Skeletal muscle satellite cell (primary cell): ENCODE measurements around the gene SFT2D2.
"Not testable (repeated sequence)": the region's sequence is repeated elsewhere in the genome, so short reads cannot be mapped to it uniquely, and the experiment has no call there.

ENCODE experiments used
- H3K27me3 ChIP-seq: 2 replicates; pipeline ENCODE4 v1.7.0; 2013; ENCODE audit warnings: low read length; ENCODE audit not compliant: control insufficient read depth, insufficient read depth
- H3K36me3 ChIP-seq: 2 replicates; pipeline ENCODE4 v1.7.0; 2013; ENCODE audit warnings: mild to moderate bottlenecking, control low read depth, low read length; ENCODE audit not compliant: insufficient read depth
- H3K4me1 ChIP-seq: 2 replicates; pipeline ENCODE4 v1.7.0; 2013; ENCODE audit warnings: low read length; ENCODE audit not compliant: control insufficient read depth, insufficient read depth
- H3K4me2 ChIP-seq: 2 replicates; pipeline ENCODE4 v1.7.0; 2013; ENCODE audit warnings: mild to moderate bottlenecking, low read length
- H3K4me3 ChIP-seq: 2 replicates; pipeline ENCODE4 v1.7.0; 2013; ENCODE audit warnings: low read length
- H3K9ac ChIP-seq: 2 replicates; pipeline ENCODE4 v1.7.0; 2013; ENCODE audit warnings: mild to moderate bottlenecking, low read depth, low read length, moderate library complexity
- H3K9me3 ChIP-seq: replicated peaks from 2 replicates; pipeline ENCODE4 v1.7.0; 2013; ENCODE audit warnings: mild to moderate bottlenecking, control low read depth, low read length

Gene SFT2D2

DNA sequence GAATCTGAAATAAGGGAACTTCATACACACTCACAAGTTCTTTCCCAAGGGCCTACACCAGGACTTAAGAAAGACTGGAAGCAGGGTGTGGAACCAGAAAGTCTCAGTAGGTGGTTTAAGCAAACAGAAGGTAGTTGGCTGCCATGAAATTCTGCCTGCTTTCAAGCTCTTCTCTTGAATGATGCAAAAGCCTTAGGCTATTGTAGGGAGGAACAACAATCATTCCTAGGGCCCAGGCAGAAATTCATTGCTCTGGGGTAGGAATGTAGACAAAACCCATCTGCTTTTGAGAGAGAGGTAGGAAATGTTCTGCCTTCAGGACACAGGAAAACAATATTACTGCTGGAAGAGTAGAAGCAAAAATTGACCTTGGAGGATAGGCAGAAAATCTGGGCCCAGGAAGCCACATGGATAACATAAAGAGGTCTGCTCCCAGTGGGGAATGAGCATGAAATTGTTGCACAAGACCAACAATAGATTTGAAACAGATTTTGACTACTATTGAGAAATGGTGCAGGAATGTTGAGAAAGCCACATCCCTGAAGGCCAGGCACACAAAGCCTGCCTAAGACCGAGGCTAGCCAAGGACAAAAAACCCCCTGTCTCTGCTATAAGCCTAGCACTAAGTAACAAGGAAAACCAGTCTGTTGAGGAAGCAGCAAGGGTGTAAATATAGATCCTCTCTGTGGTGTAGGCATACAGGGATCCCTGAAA is 22.7 kb upstream of the SFT2D2 start:
- Histone ChIP-seq H3K9ac (no peak overlapping the region), H3K9me3 (no peaks in the 10 kb centered on the region), H3K27me3 (no peaks in the 10 kb centered on the region), H3K4me2 (no peak overlapping the region), H3K4me1 (peaks cover 3% of the 10 kb centered on the region), H3K4me3 (no peak overlapping the region), H3K36me3 (peaks cover 26% of the 10 kb centered on the region)

GRCh38 chr1:168206111-168206510 is 19.7 kb upstream of the SFT2D2 start:
- Histone ChIP-seq H3K4me3 (no peak overlapping the region), H3K36me3 (peaks cover 6% of the 10 kb centered on the region), H3K9ac (no peak overlapping the region), H3K9me3 (no peaks in the 10 kb centered on the region), H3K4me1 (peaks cover 3% of the 10 kb centered on the region), H3K27me3 (no peaks in the 10 kb centered on the region), H3K4me2 (no peak overlapping the region)

DNA sequence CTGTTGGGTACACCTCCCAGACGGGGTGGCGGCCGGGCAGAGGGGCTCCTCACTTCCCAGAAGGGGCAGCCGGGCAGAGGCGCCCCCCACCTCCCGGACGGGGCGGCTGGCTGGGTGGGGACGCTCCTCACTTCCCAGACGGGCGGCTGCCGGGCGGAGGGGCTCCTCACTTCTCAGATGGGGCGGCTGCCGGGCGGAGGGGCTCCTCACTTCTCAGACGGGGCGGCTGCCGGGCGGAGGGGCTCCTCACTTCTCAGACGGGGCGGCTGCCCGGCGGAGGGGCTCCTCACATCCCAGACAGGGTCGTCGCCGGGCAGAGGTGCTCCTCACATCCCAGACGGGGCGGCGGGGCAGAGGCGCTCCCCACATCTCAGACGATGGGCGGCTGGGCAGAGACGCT is 18.1 kb upstream of the SFT2D2 start:
- not testable (repeated sequence) for H3K4me1 ChIP-seq, H3K9ac ChIP-seq, H3K36me3 ChIP-seq, H3K4me2 ChIP-seq, H3K9me3 ChIP-seq, H3K27me3 ChIP-seq, H3K4me3 ChIP-seq

DNA sequence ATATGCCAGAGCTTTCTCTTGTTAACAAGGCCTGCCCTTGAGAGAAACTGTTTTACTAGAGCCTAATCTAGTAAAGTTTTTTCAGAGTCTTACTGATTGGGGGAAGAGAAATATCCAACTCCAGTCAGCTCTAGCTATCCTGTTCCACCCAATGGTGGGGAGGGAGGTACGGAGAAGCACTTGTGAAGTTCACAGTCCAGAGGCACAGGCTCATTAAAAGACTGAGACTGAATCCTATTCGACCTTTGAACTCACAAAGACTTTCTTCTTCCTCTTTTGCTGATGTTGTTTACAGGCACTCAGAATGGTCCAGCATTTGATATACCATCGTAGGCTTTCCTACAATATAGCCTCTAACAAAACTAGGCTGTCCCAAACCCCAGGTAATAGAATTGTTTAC is 15.5 kb upstream of the SFT2D2 start:
- Histone ChIP-seq H3K36me3 (no peaks in the 10 kb centered on the region), H3K9me3 (no peaks in the 10 kb centered on the region), H3K9ac (no peak overlapping the region), H3K27me3 (no peaks in the 10 kb centered on the region), H3K4me1 (no peaks in the 10 kb centered on the region), H3K4me3 (no peak overlapping the region), H3K4me2 (no peak overlapping the region)

DNA sequence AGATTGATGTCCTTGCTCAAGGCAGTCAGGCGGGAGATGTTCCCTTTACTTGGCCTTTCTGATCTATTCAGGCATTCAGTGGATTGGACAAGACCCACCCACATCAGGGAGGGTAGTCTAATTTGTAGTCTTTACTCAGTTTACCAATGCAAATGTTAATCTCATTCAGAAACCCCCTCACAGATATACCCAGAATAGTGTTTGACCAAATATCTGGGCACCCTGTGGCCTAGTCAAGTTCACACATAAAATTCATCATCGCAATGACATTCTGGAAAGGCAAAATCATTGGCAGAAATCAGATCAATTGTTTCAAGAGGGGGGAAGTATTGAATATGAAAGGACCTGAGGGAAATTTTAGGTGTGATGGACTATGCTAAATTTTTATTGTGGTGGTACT is 12.5 kb upstream of the SFT2D2 start:
- H3K4me1 ChIP-seq, result no peaks in the 10 kb centered on the region
- no peaks in the 10 kb centered on the region for H3K36me3 ChIP-seq
- H3K27me3 ChIP-seq, result no peaks in the 10 kb centered on the region
- no peak overlapping the region for H3K4me3 ChIP-seq
- no peak overlapping the region for H3K4me2 ChIP-seq
- H3K9ac ChIP-seq, result no peak overlapping the region
- no peaks in the 10 kb centered on the region for H3K9me3 ChIP-seq

DNA sequence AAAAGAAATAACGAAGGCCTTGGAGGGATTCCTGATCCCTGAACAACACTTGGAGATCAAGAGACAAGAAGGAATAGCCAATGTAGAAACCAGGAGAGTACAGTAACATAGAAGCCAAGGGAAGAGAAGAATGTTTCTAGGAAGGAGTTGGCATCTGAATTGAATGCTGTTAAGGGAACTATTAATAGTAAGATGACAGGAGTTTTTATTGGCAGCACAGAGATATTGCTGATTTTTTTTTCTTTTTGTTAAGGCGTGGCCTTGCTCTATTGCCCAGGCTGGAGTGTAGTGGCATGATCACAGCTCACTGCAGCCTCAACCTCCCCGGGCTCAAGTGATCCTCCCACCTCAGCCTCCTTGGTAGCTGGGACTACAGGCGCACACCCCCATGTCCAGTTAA is 9.6 kb upstream of the SFT2D2 start:
- no peak overlapping the region for H3K4me2 ChIP-seq
- no peak overlapping the region for H3K9ac ChIP-seq
- H3K9me3 ChIP-seq, result no peaks in the 10 kb centered on the region
- no peak overlapping the region for H3K4me3 ChIP-seq
- no peaks in the 10 kb centered on the region for H3K27me3 ChIP-seq
- H3K36me3 ChIP-seq, result no peaks in the 10 kb centered on the region
- H3K4me1 ChIP-seq, result no peaks in the 10 kb centered on the region

DNA sequence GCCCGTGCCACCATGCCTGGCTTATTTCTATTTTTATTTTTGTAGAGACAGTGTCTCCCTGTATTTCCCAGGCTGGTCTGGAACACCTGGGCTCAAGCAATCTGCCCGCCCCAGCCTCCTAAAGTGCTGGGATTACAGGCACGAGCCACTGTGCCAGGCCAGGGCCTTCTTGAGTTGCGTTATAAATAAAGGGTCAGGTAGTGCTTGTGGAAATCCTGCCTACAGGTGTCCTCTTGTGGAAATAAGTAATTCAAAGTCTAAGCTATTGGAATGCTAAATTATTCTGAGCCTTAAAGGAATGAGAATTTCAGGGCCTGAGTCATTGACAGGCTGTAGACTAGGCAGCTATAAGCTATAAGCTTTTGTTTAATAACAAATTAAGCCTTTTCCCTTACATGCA is 8.1 kb upstream of the SFT2D2 start:
- Histone ChIP-seq H3K36me3 (no peaks in the 10 kb centered on the region), H3K4me1 (no peaks in the 10 kb centered on the region), H3K4me3 (no peak overlapping the region), H3K27me3 (no peaks in the 10 kb centered on the region), H3K9me3 (no peaks in the 10 kb centered on the region), H3K4me2 (no peak overlapping the region), H3K9ac (no peak overlapping the region)

- Histone ChIP-seq H3K9ac (no peak overlapping the region), H3K4me3 (no peak overlapping the region), H3K36me3 (no peaks in the 10 kb centered on the region), H3K9me3 (no peaks in the 10 kb centered on the region), H3K27me3 (no peaks in the 10 kb centered on the region), H3K4me1 (no peaks in the 10 kb centered on the region), H3K4me2 (no peak overlapping the region)
These were observed 7.1 kb upstream of the SFT2D2 start for GRCh38 chr1:168218658-168219057.

GRCh38 chr1:168220470-168220871 is 5.3 kb upstream of the SFT2D2 start:
- no peaks in the 10 kb centered on the region for H3K4me1 ChIP-seq
- no peaks in the 10 kb centered on the region for H3K36me3 ChIP-seq
- no peaks in the 10 kb centered on the region for H3K27me3 ChIP-seq
- H3K4me3 ChIP-seq, result no peak overlapping the region
- no peak overlapping the region for H3K9ac ChIP-seq
- H3K9me3 ChIP-seq, result no peaks in the 10 kb centered on the region
- H3K4me2 ChIP-seq, result no peak overlapping the region

DNA sequence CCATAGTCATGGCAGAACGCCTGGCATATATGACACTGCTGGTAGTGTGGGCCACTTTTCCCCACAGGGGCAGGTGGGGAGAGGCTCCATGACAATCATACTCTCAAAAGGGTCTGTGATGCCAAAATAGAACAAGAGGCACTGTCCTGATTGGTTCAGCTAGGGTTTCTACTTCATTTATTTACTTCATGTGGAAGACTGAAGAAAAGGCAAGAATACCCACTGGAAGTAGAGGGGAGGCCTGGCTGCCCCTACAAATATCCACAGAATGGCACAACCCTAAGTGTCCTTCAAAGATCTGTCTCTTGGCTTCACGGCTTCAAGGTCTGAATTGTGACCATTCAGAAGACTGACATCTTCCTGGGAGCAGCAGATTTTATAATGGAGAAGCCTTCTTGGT is 4.5 kb upstream of the SFT2D2 start:
- H3K9ac ChIP-seq, result no peak overlapping the region

DNA sequence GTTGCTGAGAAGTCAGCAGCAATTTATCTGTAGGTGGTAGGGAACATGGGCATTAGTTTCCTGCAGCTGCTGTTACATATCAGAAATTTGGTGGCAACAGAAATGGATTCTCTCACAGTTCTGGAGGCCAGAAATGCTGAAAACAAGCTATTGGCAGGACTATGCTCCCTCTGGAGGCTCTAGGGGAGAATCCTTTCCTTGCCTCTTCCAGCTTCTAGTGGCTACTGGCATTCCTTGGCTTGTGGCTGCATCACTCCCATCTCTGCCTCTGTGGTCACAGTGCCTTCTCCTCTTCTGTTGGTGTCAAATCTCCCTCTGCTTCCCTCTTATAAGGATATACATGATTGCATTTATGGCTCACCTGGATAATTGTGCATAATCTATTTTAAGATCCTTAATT is 2.5 kb upstream of the SFT2D2 start:
- Histone ChIP-seq H3K9me3 (no peaks in the 10 kb centered on the region), H3K4me2 (no peak overlapping the region), H3K27me3 (no peaks in the 10 kb centered on the region), H3K4me1 (peaks cover 15% of the 10 kb centered on the region), H3K36me3 (no peaks in the 10 kb centered on the region), H3K4me3 (no peak overlapping the region), H3K9ac (no peak overlapping the region)

More for the DNA sequence above, 4.5 kb upstream of the SFT2D2 start:
- no peaks in the 10 kb centered on the region for H3K27me3 ChIP-seq
- H3K36me3 ChIP-seq, result no peaks in the 10 kb centered on the region
- H3K4me1 ChIP-seq, result no peaks in the 10 kb centered on the region
- H3K9me3 ChIP-seq, result no peaks in the 10 kb centered on the region
- H3K4me2 ChIP-seq, result no peak overlapping the region
- H3K4me3 ChIP-seq, result no peak overlapping the region

- no peak overlapping the region for H3K4me3 ChIP-seq
- H3K9ac ChIP-seq, result no peak overlapping the region
- H3K27me3 ChIP-seq, result no peaks in the 10 kb centered on the region
- no peaks in the 10 kb centered on the region for H3K9me3 ChIP-seq
- no peaks in the 10 kb centered on the region for H3K36me3 ChIP-seq
- H3K4me2 ChIP-seq, result no peak overlapping the region
- H3K4me1 ChIP-seq, result peaks cover 21% of the 10 kb centered on the region
These were observed 1.9 kb upstream of the SFT2D2 start for GRCh38 chr1:168223681-168224540.
